HAP-1 (cell line): ENCODE measurements around the gene MAP3K9.
"Not testable (repeated sequence)": the region's sequence is repeated elsewhere in the genome, so short reads cannot be mapped to it uniquely, and the experiment has no call there.

ENCODE experiments used
- DNase-seq, 2 experiments: peaks; one replicate each; pipeline ENCODE4 v3.0.0-alpha.2; 2016 to 2020; ENCODE audit warnings: low spot score in 2 of 2
- H3K27me3 ChIP-seq: fragments of 250-450 bp; sonication (Bioruptor Pico); 2 replicates; pipeline ENCODE4 v1.5.1; 2020; ENCODE audit warnings: low read depth, mild to moderate bottlenecking, moderate library complexity
- H3K36me3 ChIP-seq: fragments of 250-450 bp; sonication (Bioruptor Pico); replicated peaks from 2 replicates; pipeline ENCODE4 v1.5.1; 2020; ENCODE audit warnings: mild to moderate bottlenecking
- H3K4me1 ChIP-seq: fragments of 250-450 bp; sonication (Bioruptor Pico); 2 replicates; pipeline ENCODE4 v1.5.1; 2020; ENCODE audit warnings: mild to moderate bottlenecking
- H3K4me3 ChIP-seq: fragments of 250-450 bp; sonication (Bioruptor Pico); 2 replicates; pipeline ENCODE4 v1.5.1; 2020; ENCODE audit warnings: mild to moderate bottlenecking, moderate library complexity
- H3K9me3 ChIP-seq: fragments of 250-450 bp; sonication (Bioruptor Pico); 2 replicates; pipeline ENCODE4 v1.5.1; 2020; ENCODE audit warnings: mild to moderate bottlenecking, moderate library complexity
- in situ Hi-C: fragments of 300-500 bp; cut with MboI; formaldehyde crosslinking; loops from 3 replicates; pipeline ENCODE4 v1.14.3; 2020; ENCODE audit warnings: low sequenced_read_pairs, inconsistent platforms, mixed read lengths

MAP3K9 gene

GRCh38 chr14:70809225-70810219, at the start of gene MAP3K9:
TSS of gene MAP3K9 (minus strand) at chr14:70809513. CDS start at chr14:70809171, 342 bp downstream.
- peaks cover 12% of the 10 kb centered on the region; the same call in 1 of the 2 replicates for H3K4me1 ChIP-seq
- H3K36me3 ChIP-seq = no peaks in the 10 kb centered on the region
- H3K4me3 ChIP-seq = peak within 1 kb of the TSS; percentile 59
- peak; percentile 95 to 99 for DNase-seq
- no peaks in the 10 kb centered on the region for H3K9me3 ChIP-seq
- no peaks in the 10 kb centered on the region for H3K27me3 ChIP-seq
- in situ Hi-C loops = no loop called here

- peak in 1 of 2 experiments; percentile 13 for DNase-seq
- Histone ChIP-seq H3K4me1 (no peaks in the 10 kb centered on the region), H3K36me3 (no peaks in the 10 kb centered on the region), H3K9me3 (no peaks in the 10 kb centered on the region), H3K27me3 (no peaks in the 10 kb centered on the region), H3K4me3 (no peak overlapping the region)
- in situ Hi-C loops = no loop called here
Measured at GRCh38 chr14:70858641-70859040, 49.3 kb upstream of the MAP3K9 start.

- DNase-seq = no peak
- no peaks in the 10 kb centered on the region for H3K9me3 ChIP-seq
- H3K27me3 ChIP-seq = no peaks in the 10 kb centered on the region
- H3K4me1 ChIP-seq = no peaks in the 10 kb centered on the region
- in situ Hi-C loops = no loop called here
- H3K36me3 ChIP-seq = no peaks in the 10 kb centered on the region
- no peak overlapping the region for H3K4me3 ChIP-seq
Measured at GRCh38 chr14:70857496-70857890, 48.2 kb upstream of the MAP3K9 start.

- no peaks in the 10 kb centered on the region for H3K36me3 ChIP-seq
- in situ Hi-C loops = no loop called here
- DNase-seq = no peak
- no peaks in the 10 kb centered on the region for H3K4me1 ChIP-seq
- H3K9me3 ChIP-seq = no peaks in the 10 kb centered on the region
- H3K4me3 ChIP-seq = no peak overlapping the region
- H3K27me3 ChIP-seq = no peaks in the 10 kb centered on the region
Measured at GRCh38 chr14:70856851-70857495, 47.7 kb upstream of the MAP3K9 start.

GRCh38 chr14:70855486-70855885, 46.2 kb upstream of the MAP3K9 start:
- Histone ChIP-seq H3K4me3 (no peak overlapping the region), H3K4me1 (no peaks in the 10 kb centered on the region), H3K27me3 (no peaks in the 10 kb centered on the region), H3K9me3 (no peaks in the 10 kb centered on the region), H3K36me3 (no peaks in the 10 kb centered on the region)
- DNase-seq = no peak
- in situ Hi-C loops = no loop called here

- DNase-seq, in situ Hi-C loops, H3K4me1 ChIP-seq, H3K36me3 ChIP-seq, H3K4me3 ChIP-seq, H3K27me3 ChIP-seq, H3K9me3 ChIP-seq: not testable (repeated sequence)
Measured at GRCh38 chr14:70853658-70854057, 44.3 kb upstream of the MAP3K9 start.

- DNase-seq = no peak
- no peak overlapping the region for H3K4me3 ChIP-seq
- in situ Hi-C loops = no loop called here
- no peaks in the 10 kb centered on the region for H3K27me3 ChIP-seq
- H3K4me1 ChIP-seq = no peaks in the 10 kb centered on the region
- H3K9me3 ChIP-seq = no peaks in the 10 kb centered on the region
- no peaks in the 10 kb centered on the region for H3K36me3 ChIP-seq
Measured at GRCh38 chr14:70847406-70848090, 38.2 kb upstream of the MAP3K9 start.

- in situ Hi-C loops = no loop called here
- H3K27me3 ChIP-seq = no peaks in the 10 kb centered on the region; the same call in 1 of the 2 replicates
- H3K4me1 ChIP-seq = no peaks in the 10 kb centered on the region
- H3K36me3 ChIP-seq = no peaks in the 10 kb centered on the region
- no peak for DNase-seq
- H3K4me3 ChIP-seq = no peak overlapping the region
- H3K9me3 ChIP-seq = no peaks in the 10 kb centered on the region
Measured at GRCh38 chr14:70845601-70846000, 36.3 kb upstream of the MAP3K9 start.

- Histone ChIP-seq H3K4me3 (no peak overlapping the region), H3K36me3 (no peaks in the 10 kb centered on the region), H3K27me3 (no peaks in the 10 kb centered on the region; the same call in 1 of the 2 replicates), H3K9me3 (no peaks in the 10 kb centered on the region), H3K4me1 (no peaks in the 10 kb centered on the region)
- no peak for DNase-seq
- in situ Hi-C loops = no loop called here
Measured at GRCh38 chr14:70842851-70843462, 33.6 kb upstream of the MAP3K9 start.

GRCh38 chr14:70838076-70838475, 28.8 kb upstream of the MAP3K9 start:
- no peaks in the 10 kb centered on the region for H3K36me3 ChIP-seq
- DNase-seq = no peak
- H3K4me1 ChIP-seq = no peaks in the 10 kb centered on the region
- no peaks in the 10 kb centered on the region; the same call in 1 of the 2 replicates for H3K27me3 ChIP-seq
- in situ Hi-C loops = no loop called here
- no peak overlapping the region for H3K4me3 ChIP-seq
- no peaks in the 10 kb centered on the region for H3K9me3 ChIP-seq

- in situ Hi-C loops = no loop called here
- Histone ChIP-seq H3K27me3 (no peaks in the 10 kb centered on the region; the same call in 1 of the 2 replicates), H3K9me3 (no peaks in the 10 kb centered on the region), H3K4me1 (no peaks in the 10 kb centered on the region), H3K36me3 (no peaks in the 10 kb centered on the region), H3K4me3 (no peak overlapping the region)
- no peak for DNase-seq
Measured at GRCh38 chr14:70836946-70837345, 27.6 kb upstream of the MAP3K9 start.

GRCh38 chr14:70833884-70834283, 24.6 kb upstream of the MAP3K9 start:
- Histone ChIP-seq H3K36me3 (no peaks in the 10 kb centered on the region), H3K4me1 (no peaks in the 10 kb centered on the region), H3K27me3 (no peaks in the 10 kb centered on the region), H3K9me3 (no peaks in the 10 kb centered on the region), H3K4me3 (no peak overlapping the region)
- DNase-seq = no peak
- in situ Hi-C loops = no loop called here

- no peak for DNase-seq
- Histone ChIP-seq H3K36me3 (no peaks in the 10 kb centered on the region), H3K4me3 (no peak overlapping the region), H3K9me3 (no peaks in the 10 kb centered on the region), H3K4me1 (no peaks in the 10 kb centered on the region), H3K27me3 (no peaks in the 10 kb centered on the region)
- in situ Hi-C loops = no loop called here
Measured at GRCh38 chr14:70832561-70833305, 23.4 kb upstream of the MAP3K9 start.
